Neural progenitor cell (in vitro differentiated cells): ENCODE data around the gene CLK1. TPM values are rescaled to one million over a fixed set of nuclear protein-coding genes. Genes with fewer than 3 reads are reported as not detected.
"Not testable (repeated sequence)": the region's sequence is repeated elsewhere in the genome, so short reads cannot be mapped to it uniquely, and the experiment has no call there.

Source experiments
- DNase-seq: peaks from one replicate; pipeline ENCODE4 v3.0.0-alpha.2; 2016; ENCODE audit warnings: low spot score
- H2AFZ ChIP-seq: fragments of 200-600 bp; sonication (generic); replicated peaks from 2 replicates; pipeline ENCODE4 v1.6.1; 2016; ENCODE audit warnings: antibody characterized with exemption
- H3F3A ChIP-seq: fragments of 200-600 bp; sonication (generic); 2 replicates; pipeline ENCODE4 v1.6.1; 2016; ENCODE audit warnings: antibody characterized with exemption, low read depth
- H3K27ac ChIP-seq: fragments of 200-600 bp; sonication (generic); 2 replicates; pipeline ENCODE4 v1.5.1; 2016; ENCODE audit warnings: mild to moderate bottlenecking
- H3K27me3 ChIP-seq: fragments of 200-600 bp; sonication (generic); 2 replicates; pipeline ENCODE4 v1.6.1; 2016; ENCODE audit warnings: mild to moderate bottlenecking, moderate library complexity
- H3K36me3 ChIP-seq: fragments of 200-600 bp; sonication (generic); 2 replicates; pipeline ENCODE4 v1.5.1; 2016
- H3K4me1 ChIP-seq: fragments of 200-600 bp; sonication (generic); 2 replicates; pipeline ENCODE4 v1.6.1; 2016; ENCODE audit warnings: mixed run types
- H3K4me2 ChIP-seq: fragments of 200-600 bp; sonication (generic); 2 replicates; pipeline ENCODE4 v1.6.1; 2016
- H3K4me3 ChIP-seq: fragments of 200-600 bp; sonication (generic); 2 replicates; pipeline ENCODE4 v1.5.1; 2016
- H3K79me2 ChIP-seq: fragments of 200-600 bp; sonication (generic); 2 replicates; pipeline ENCODE4 v1.6.1; 2016; ENCODE audit warnings: low read depth
- H3K9ac ChIP-seq: fragments of 200-600 bp; sonication (generic); 2 replicates; pipeline ENCODE4 v1.6.1; 2016
- H3K9me3 ChIP-seq: fragments of 200-600 bp; sonication (generic); 2 replicates; pipeline ENCODE4 v1.5.1; 2016; ENCODE audit warnings: low read depth
- H4K20me1 ChIP-seq: fragments of 200-600 bp; sonication (generic); 2 replicates; pipeline ENCODE4 v1.6.1; 2016; ENCODE audit warnings: low read depth
- H3K27ac Mint-ChIP-seq: 3 replicates; pipeline ENCODE4 v1.8.0; 2021; ENCODE audit warnings: mixed read lengths
- H3K27me3 Mint-ChIP-seq: 2 replicates; pipeline ENCODE4 v1.8.0; 2022; ENCODE audit warnings: low read depth, mild to moderate bottlenecking, inconsistent platforms, moderate library complexity, mixed read lengths; ENCODE audit not compliant: insufficient read depth
- H3K36me3 Mint-ChIP-seq: 3 replicates; pipeline ENCODE4 v1.8.0; 2021; ENCODE audit warnings: mixed read lengths
- H3K4me1 Mint-ChIP-seq: 3 replicates; pipeline ENCODE4 v1.8.0; 2021; ENCODE audit warnings: mixed read lengths
- H3K4me3 Mint-ChIP-seq: 3 replicates; pipeline ENCODE4 v1.8.0; 2021; ENCODE audit warnings: mild to moderate bottlenecking, moderate library complexity, mixed read lengths
- H3K9me3 Mint-ChIP-seq: 3 replicates; pipeline ENCODE4 v1.8.0; 2020; ENCODE audit warnings: mixed read lengths
- CTCF ChIP-seq: fragments of 200-600 bp; sonication (generic); IDR thresholded peaks from 2 replicates; pipeline ENCODE4 v1.5.1; 2017; ENCODE audit warnings: antibody characterized with exemption, mild to moderate bottlenecking
- EZH2 ChIP-seq: fragments of 200-600 bp; sonication (generic); IDR thresholded peaks from 2 replicates; pipeline ENCODE4 v1.6.1; 2017; ENCODE audit warnings: antibody characterized with exemption, mild to moderate bottlenecking, moderate library complexity
- EZH2phosphoT487 ChIP-seq: fragments of 200-600 bp; sonication (generic); IDR thresholded peaks from 2 replicates; pipeline ENCODE4 v1.6.1; 2017; ENCODE audit warnings: antibody characterized with exemption
- total RNA-seq: library from RNA; depleted of rRNA; stranded (reverse); fragments of >200 nt; gene quantifications from 2 replicates; pipeline ENCODE4 v1.2.3, GENCODE V29; 2015; ENCODE audit warnings: low replicate concordance

The CLK1 gene
- total RNA-seq, 1 donor from 2014 or later = 253 TPM

GRCh38 chr2:200820573-200821234 lies 43.8 kb downstream of the CLK1 start:
- H3K36me3 Mint-ChIP-seq = peaks cover 31% of the 10 kb centered on the region

GRCh38 chr2:200818732-200819131 lies 45.7 kb downstream of the CLK1 start:
- not testable (repeated sequence) for H3K9me3 Mint-ChIP-seq, H3K4me3 ChIP-seq, H3K4me3 Mint-ChIP-seq, H3K27me3 Mint-ChIP-seq, H2AFZ ChIP-seq, H3K27me3 ChIP-seq, H3K9me3 ChIP-seq, H3K4me1 ChIP-seq, H3K4me2 ChIP-seq, H3K9ac ChIP-seq, H3K27ac ChIP-seq, H3K4me1 Mint-ChIP-seq, H3K27ac Mint-ChIP-seq, DNase-seq
- peaks cover 65% of the 10 kb centered on the region for H3K36me3 ChIP-seq
- peaks cover 38% of the 10 kb centered on the region for H4K20me1 ChIP-seq
- H3F3A ChIP-seq = peaks cover 17% of the 10 kb centered on the region
- H3K79me2 ChIP-seq = peaks cover 37% of the 10 kb centered on the region
- H3K36me3 Mint-ChIP-seq = peaks cover 36% of the 10 kb centered on the region

More at GRCh38 chr2:200820573-200821234, 43.8 kb downstream of the CLK1 start:
- H3K27me3 ChIP-seq = no peaks in the 10 kb centered on the region
- no peaks in the 10 kb centered on the region for H3K4me1 Mint-ChIP-seq
- peaks cover 54% of the 10 kb centered on the region for H3K36me3 ChIP-seq
- no peaks in the 10 kb centered on the region for H3K9me3 Mint-ChIP-seq
- no peaks in the 10 kb centered on the region for H3K4me1 ChIP-seq
- no peak overlapping the region for H3K27ac ChIP-seq
- H2AFZ ChIP-seq = no peak overlapping the region
- H3K27ac Mint-ChIP-seq = no peak overlapping the region
- H3K4me2 ChIP-seq = no peak overlapping the region
- H3K4me3 ChIP-seq = no peak overlapping the region
- H3K79me2 ChIP-seq = peaks cover 17% of the 10 kb centered on the region
- H3K9me3 ChIP-seq = no peaks in the 10 kb centered on the region
- peaks cover 18% of the 10 kb centered on the region for H4K20me1 ChIP-seq
- no peak overlapping the region for H3K9ac ChIP-seq
- TF ChIP-seq EZH2phosphoT487 = no peak
- TF ChIP-seq CTCF = no peak
- TF ChIP-seq EZH2 = no peak
- no peaks in the 10 kb centered on the region for H3K27me3 Mint-ChIP-seq
- H3F3A ChIP-seq = peaks cover 33% of the 10 kb centered on the region
- H3K4me3 Mint-ChIP-seq = no peak overlapping the region
- DNase-seq = no peak

GRCh38 chr2:200814917-200815316 lies 49.5 kb downstream of the CLK1 start:
- TF ChIP-seq EZH2 = no peak
- TF ChIP-seq EZH2phosphoT487 = no peak
- TF ChIP-seq CTCF = no peak
- peaks cover 58% of the 10 kb centered on the region for H3K36me3 ChIP-seq
- peaks cover 58% of the 10 kb centered on the region for H4K20me1 ChIP-seq
- H3K9me3 ChIP-seq = no peaks in the 10 kb centered on the region
- no peak overlapping the region for H3K4me2 ChIP-seq
- H3K27me3 Mint-ChIP-seq = peaks cover 5% of the 10 kb centered on the region
- H3K4me1 ChIP-seq = peaks cover 17% of the 10 kb centered on the region
- H3K9ac ChIP-seq = no peak overlapping the region
- H2AFZ ChIP-seq = no peak overlapping the region
- no peak overlapping the region for H3K4me3 Mint-ChIP-seq
- peaks cover 10% of the 10 kb centered on the region for H3F3A ChIP-seq
- H3K36me3 Mint-ChIP-seq = peaks cover 23% of the 10 kb centered on the region
- peaks cover 57% of the 10 kb centered on the region for H3K79me2 ChIP-seq
- no peak overlapping the region for H3K27ac ChIP-seq
- no peak for DNase-seq
- no peaks in the 10 kb centered on the region for H3K27me3 ChIP-seq
- no peak overlapping the region for H3K27ac Mint-ChIP-seq
- H3K4me1 Mint-ChIP-seq = peaks cover 28% of the 10 kb centered on the region
- no peak overlapping the region for H3K4me3 ChIP-seq
- H3K9me3 Mint-ChIP-seq = no peaks in the 10 kb centered on the region

- H3K79me2 ChIP-seq = peaks cover 57% of the 10 kb centered on the region
- Mint-ChIP-seq H3K4me3 (peak overlapping the region; percentile 54), H3K4me1 (peaks cover 30% of the 10 kb centered on the region), H3K27ac (no peak overlapping the region), H3K27me3 (peaks cover 5% of the 10 kb centered on the region), H3K9me3 (no peaks in the 10 kb centered on the region), H3K36me3 (peaks cover 23% of the 10 kb centered on the region)
- peaks cover 54% of the 10 kb centered on the region for H3K36me3 ChIP-seq
- peaks cover 6% of the 10 kb centered on the region for H3F3A ChIP-seq
- H3K4me1 ChIP-seq = peaks cover 17% of the 10 kb centered on the region
- DNase-seq = no peak
- no peak overlapping the region for H2AFZ ChIP-seq
- no peaks in the 10 kb centered on the region for H3K9me3 ChIP-seq
- peaks cover 57% of the 10 kb centered on the region for H4K20me1 ChIP-seq
- TF ChIP-seq EZH2phosphoT487 (no peak), EZH2 (no peak)
- H3K4me2 ChIP-seq = no peak overlapping the region
- H3K27me3 ChIP-seq = no peaks in the 10 kb centered on the region
- no peak overlapping the region for H3K4me3 ChIP-seq
- peak overlapping the region; percentile 2 for H3K9ac ChIP-seq
- no peak overlapping the region for H3K27ac ChIP-seq
These were observed 50.1 kb downstream of the CLK1 start for GRCh38 chr2:200814276-200814815.
